GM23338 (cell line): ENCODE data around the gene NQO1.

Experiments used
- EZH2 ChIP-seq: fragments of 200-600 bp; sonication (generic); IDR thresholded peaks from one replicate; pipeline ENCODE4 v1.8.0; 2017; ENCODE audit warnings: antibody characterized with exemption, mild to moderate bottlenecking, low read depth; ENCODE audit not compliant: unreplicated experiment
- EZH2phosphoT487 ChIP-seq: fragments of 200-600 bp; sonication (generic); IDR thresholded peaks from one replicate; pipeline ENCODE4 v1.8.1; 2018; ENCODE audit warnings: antibody characterized with exemption; ENCODE audit not compliant: unreplicated experiment
- JUNB ChIP-seq: IDR thresholded peaks from one replicate; pipeline ENCODE4 v1.6.1; 2016; ENCODE audit warnings: antibody characterized with exemption; ENCODE audit not compliant: unreplicated experiment
- POLR2AphosphoS5 ChIP-seq: IDR thresholded peaks from 2 replicates; pipeline ENCODE4 v1.6.1; 2016; ENCODE audit warnings: antibody characterized with exemption, low read depth
- TF ChIP-seq, protein P1 (sequence below), 2 experiments: fragments of 200-600 bp in 1 of 2; sonication (generic) in 1 of 2; conservative IDR thresholded peaks; 2 replicates each; pipeline versions ENCODE4 v1.5.1 to v1.6.1; 2016 to 2017; ENCODE audit warnings: antibody characterized with exemption in 2 of 2, low read depth in 2 of 2, mild to moderate bottlenecking in 2 of 2, moderate library complexity in 1 of 2
- TF ChIP-seq, protein P2 (sequence below): IDR thresholded peaks from one replicate; pipeline ENCODE4 v1.6.1; 2018; ENCODE audit warnings: antibody characterized with exemption; ENCODE audit not compliant: unreplicated experiment

DNA sequence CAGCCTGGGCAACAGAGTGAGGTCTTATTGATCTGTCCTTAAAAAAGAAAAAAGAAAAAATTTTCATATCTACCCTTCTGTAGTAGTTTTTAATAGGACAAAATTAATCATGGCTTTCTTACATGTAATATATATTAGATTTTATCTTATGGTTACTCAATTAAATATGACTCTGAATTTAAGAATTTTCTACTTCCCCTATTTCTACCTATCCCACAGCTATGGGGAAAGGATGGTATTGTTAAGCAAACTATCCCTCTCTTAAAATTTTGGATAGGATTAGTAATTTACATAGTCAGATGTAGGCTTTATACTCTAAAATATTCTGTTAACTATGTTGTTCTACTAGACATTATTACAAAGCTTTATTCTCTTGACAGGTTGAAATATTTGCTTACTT, 62.5 kb downstream of the NQO1 start:
- TF ChIP-seq, protein P1, sequence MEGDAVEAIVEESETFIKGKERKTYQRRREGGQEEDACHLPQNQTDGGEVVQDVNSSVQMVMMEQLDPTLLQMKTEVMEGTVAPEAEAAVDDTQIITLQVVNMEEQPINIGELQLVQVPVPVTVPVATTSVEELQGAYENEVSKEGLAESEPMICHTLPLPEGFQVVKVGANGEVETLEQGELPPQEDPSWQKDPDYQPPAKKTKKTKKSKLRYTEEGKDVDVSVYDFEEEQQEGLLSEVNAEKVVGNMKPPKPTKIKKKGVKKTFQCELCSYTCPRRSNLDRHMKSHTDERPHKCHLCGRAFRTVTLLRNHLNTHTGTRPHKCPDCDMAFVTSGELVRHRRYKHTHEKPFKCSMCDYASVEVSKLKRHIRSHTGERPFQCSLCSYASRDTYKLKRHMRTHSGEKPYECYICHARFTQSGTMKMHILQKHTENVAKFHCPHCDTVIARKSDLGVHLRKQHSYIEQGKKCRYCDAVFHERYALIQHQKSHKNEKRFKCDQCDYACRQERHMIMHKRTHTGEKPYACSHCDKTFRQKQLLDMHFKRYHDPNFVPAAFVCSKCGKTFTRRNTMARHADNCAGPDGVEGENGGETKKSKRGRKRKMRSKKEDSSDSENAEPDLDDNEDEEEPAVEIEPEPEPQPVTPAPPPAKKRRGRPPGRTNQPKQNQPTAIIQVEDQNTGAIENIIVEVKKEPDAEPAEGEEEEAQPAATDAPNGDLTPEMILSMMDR (conservative IDR thresholded peaks at IDR 0.05; ENCODE audit: low read depth in 2 of 2) = no peak
- no peak for TF ChIP-seq EZH2phosphoT487
- no peak for TF ChIP-seq EZH2
- TF ChIP-seq POLR2AphosphoS5 = no peak
- no peak for TF ChIP-seq JUNB
- TF ChIP-seq, protein P2, sequence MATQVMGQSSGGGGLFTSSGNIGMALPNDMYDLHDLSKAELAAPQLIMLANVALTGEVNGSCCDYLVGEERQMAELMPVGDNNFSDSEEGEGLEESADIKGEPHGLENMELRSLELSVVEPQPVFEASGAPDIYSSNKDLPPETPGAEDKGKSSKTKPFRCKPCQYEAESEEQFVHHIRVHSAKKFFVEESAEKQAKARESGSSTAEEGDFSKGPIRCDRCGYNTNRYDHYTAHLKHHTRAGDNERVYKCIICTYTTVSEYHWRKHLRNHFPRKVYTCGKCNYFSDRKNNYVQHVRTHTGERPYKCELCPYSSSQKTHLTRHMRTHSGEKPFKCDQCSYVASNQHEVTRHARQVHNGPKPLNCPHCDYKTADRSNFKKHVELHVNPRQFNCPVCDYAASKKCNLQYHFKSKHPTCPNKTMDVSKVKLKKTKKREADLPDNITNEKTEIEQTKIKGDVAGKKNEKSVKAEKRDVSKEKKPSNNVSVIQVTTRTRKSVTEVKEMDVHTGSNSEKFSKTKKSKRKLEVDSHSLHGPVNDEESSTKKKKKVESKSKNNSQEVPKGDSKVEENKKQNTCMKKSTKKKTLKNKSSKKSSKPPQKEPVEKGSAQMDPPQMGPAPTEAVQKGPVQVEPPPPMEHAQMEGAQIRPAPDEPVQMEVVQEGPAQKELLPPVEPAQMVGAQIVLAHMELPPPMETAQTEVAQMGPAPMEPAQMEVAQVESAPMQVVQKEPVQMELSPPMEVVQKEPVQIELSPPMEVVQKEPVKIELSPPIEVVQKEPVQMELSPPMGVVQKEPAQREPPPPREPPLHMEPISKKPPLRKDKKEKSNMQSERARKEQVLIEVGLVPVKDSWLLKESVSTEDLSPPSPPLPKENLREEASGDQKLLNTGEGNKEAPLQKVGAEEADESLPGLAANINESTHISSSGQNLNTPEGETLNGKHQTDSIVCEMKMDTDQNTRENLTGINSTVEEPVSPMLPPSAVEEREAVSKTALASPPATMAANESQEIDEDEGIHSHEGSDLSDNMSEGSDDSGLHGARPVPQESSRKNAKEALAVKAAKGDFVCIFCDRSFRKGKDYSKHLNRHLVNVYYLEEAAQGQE = no peak
